Calu3 (cell line): Measurements from ENCODE around the gene SEL1L3. TPM values are rescaled to one million over a fixed set of nuclear protein-coding genes. Genes with fewer than 3 reads are reported as not detected.

Experiments used
- BruUV-seq: library from RNA; stranded (reverse); fragments of 400-500 nt; replicated peaks from 2 replicates; lab custom pipeline; 2021; lab: Mats Ljungman, UMichigan
- CTCF ChIA-PET: fragments of 300-600 bp; sonication (Branson Sonifier 250); formaldehyde crosslinking; loops from one replicate; lab custom pipeline; 2022; ENCODE audit warnings: antibody characterized with exemption; lab: Charles Lee
- DNase-seq: peaks from one replicate; pipeline ENCODE4 v3.0.0; 2022
- H3K27ac Mint-ChIP-seq: one replicate; pipeline ENCODE4 v1.8.0; 2022; ENCODE audit warnings: mixed read lengths; ENCODE audit not compliant: unreplicated experiment
- H3K27me3 Mint-ChIP-seq: one replicate; pipeline ENCODE4 v1.8.0; 2022; ENCODE audit warnings: mixed read lengths; ENCODE audit not compliant: unreplicated experiment
- H3K36me3 Mint-ChIP-seq: one replicate; pipeline ENCODE4 v1.8.0; 2022; ENCODE audit warnings: mild to moderate bottlenecking, moderate library complexity, mixed read lengths; ENCODE audit not compliant: insufficient read depth, unreplicated experiment
- H3K4me1 Mint-ChIP-seq: one replicate; pipeline ENCODE4 v1.8.0; 2022; ENCODE audit warnings: mild to moderate bottlenecking, low read depth, mixed read lengths; ENCODE audit not compliant: unreplicated experiment
- H3K4me3 Mint-ChIP-seq: one replicate; pipeline ENCODE4 v1.8.0; 2022; ENCODE audit warnings: mild to moderate bottlenecking, low read depth, moderate library complexity, mixed read lengths; ENCODE audit not compliant: unreplicated experiment
- H3K9me3 Mint-ChIP-seq: one replicate; pipeline ENCODE4 v1.8.0; 2022; ENCODE audit warnings: low read depth, mixed read lengths; ENCODE audit not compliant: unreplicated experiment
- CTCF ChIP-seq: fragments of 200-600 bp; IDR thresholded peaks from one replicate; pipeline ENCODE4 v1.8.0; 2022; ENCODE audit warnings: antibody characterized with exemption; ENCODE audit not compliant: unreplicated experiment
- intact Hi-C: fragments of 100-400 bp; cut with micrococcal nuclease; formaldehyde crosslinking; loops from one replicate; pipeline ENCODE4 v1.10.0; 2022; ENCODE audit not compliant: unreplicated experiment
- total RNA-seq: library from RNA; stranded (reverse); gene quantifications from 2 replicates; pipeline ENCODE4 v1.2.3, GENCODE V29; 2022

Gene SEL1L3
- total RNA-seq, 1 experiment from 2014 or later = 120 TPM

DNA sequence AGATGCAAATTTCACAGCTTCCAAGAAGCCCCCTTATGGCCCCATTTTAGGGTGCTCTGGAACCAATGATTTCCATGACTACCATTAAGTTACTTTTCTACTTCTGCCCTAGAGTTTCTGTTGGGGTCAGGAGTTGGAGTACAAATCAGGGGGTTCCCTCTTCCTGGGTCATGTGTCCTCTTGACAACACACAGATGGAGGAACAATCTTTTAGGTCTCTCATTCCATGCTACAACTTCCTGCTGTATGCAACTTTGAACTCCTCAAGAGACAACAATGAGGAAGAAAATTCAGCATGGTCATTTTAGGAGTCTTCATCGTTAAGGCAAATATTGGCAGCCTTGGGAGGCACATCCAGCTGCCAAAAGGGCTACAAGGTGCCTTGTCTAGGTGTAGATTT lies 79.7 kb downstream of the SEL1L3 start:
- H3K36me3 Mint-ChIP-seq = peaks cover 45% of the 10 kb centered on the region
- H3K4me3 Mint-ChIP-seq = no peak overlapping the region
- intact Hi-C loops = no loop called here
- no peak overlapping the region for H3K27ac Mint-ChIP-seq
- DNase-seq = no peak
- no peaks in the 10 kb centered on the region for H3K9me3 Mint-ChIP-seq
- peaks cover 4% of the 10 kb centered on the region for H3K4me1 Mint-ChIP-seq
- BruUV-seq = no TSS peak
- CTCF ChIA-PET = no interaction called here
- no peaks in the 10 kb centered on the region for H3K27me3 Mint-ChIP-seq
- no peak for TF ChIP-seq CTCF

DNA sequence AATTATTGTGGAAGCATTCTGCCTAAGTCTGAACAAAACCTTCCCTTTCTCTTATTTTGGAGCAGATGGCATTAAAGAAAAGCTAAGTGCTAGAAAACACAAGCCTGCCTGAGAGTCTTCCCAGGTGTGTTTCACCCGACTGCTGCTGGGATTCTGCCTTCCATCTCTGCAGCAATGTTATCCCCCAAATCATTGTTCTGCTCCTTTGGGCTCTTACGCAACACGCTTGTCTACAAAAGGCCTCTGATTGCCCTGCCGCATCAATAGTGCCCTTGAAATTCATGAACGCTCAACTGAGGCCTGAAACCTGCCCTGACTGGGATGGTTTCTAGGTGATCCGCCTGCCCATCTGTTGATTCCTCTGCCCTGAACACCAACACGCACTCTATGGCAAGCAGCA lies 80.3 kb downstream of the SEL1L3 start:
- Mint-ChIP-seq H3K27ac (no peak overlapping the region), H3K36me3 (peaks cover 45% of the 10 kb centered on the region), H3K4me3 (no peak overlapping the region), H3K27me3 (no peaks in the 10 kb centered on the region), H3K4me1 (no peaks in the 10 kb centered on the region), H3K9me3 (no peaks in the 10 kb centered on the region)
- no peak for TF ChIP-seq CTCF
- intact Hi-C loops = no loop called here
- no peak for DNase-seq
- no TSS peak for BruUV-seq
- CTCF ChIA-PET = no interaction called here

DNA sequence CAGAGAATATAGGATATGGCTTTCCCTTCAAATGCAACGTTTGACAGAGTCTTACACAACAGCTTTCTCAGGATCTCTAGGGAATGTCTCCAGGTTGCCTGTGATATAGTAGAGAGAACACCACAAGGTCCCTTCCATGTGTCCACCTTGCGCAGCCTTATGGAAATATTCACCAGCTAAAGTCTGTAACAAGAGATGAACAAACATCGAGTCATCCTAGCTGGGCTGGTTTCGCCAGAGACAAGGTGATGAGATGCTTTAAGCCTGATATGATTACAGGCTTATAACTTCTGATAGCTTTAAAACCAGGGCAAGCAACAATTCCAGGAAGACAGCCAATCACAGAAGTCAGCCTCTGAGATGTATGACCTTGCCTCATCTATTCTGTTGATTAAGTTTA lies 83.8 kb downstream of the SEL1L3 start:
- Mint-ChIP-seq H3K4me3 (no peak overlapping the region), H3K36me3 (peaks cover 57% of the 10 kb centered on the region), H3K4me1 (no peaks in the 10 kb centered on the region), H3K27me3 (no peaks in the 10 kb centered on the region), H3K27ac (no peak overlapping the region), H3K9me3 (no peaks in the 10 kb centered on the region)
- intact Hi-C loops = no loop called here
- no peak for DNase-seq
- BruUV-seq = no TSS peak
- CTCF ChIA-PET = no interaction called here
- no peak for TF ChIP-seq CTCF

DNA sequence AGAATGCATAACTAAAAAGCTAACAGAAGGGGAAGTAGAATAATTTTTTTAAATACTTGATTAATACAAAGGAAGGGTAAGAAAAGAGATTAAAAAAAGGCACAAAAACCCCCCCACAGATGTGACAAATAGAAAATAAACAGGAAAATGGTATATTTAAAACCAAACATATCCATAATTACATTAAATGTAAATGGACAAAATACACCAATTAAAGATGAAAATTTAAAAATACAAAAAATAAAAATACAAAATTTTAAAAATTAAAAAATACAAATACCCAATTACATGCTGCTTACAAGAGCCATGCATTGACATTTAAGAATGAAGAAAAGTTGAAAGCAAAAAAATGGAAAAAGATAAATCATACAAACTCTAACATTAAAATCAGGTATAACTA lies 86.0 kb downstream of the SEL1L3 start:
- H3K27me3 Mint-ChIP-seq = no peaks in the 10 kb centered on the region
- peaks cover 8% of the 10 kb centered on the region for H3K4me1 Mint-ChIP-seq
- BruUV-seq = no TSS peak
- intact Hi-C loops = no loop called here
- H3K27ac Mint-ChIP-seq = no peak overlapping the region
- no peak overlapping the region for H3K4me3 Mint-ChIP-seq
- no peak for DNase-seq
- CTCF ChIA-PET = no interaction called here
- TF ChIP-seq CTCF = no peak
- no peaks in the 10 kb centered on the region for H3K9me3 Mint-ChIP-seq
- peaks cover 54% of the 10 kb centered on the region for H3K36me3 Mint-ChIP-seq
